GM20000 (cell line): ENCODE data around the gene DYNC1LI1.

Experiments used
- DNase-seq: peaks from one replicate; pipeline ENCODE4 v3.0.0; 2012; ENCODE audit warnings: low spot score
- TF ChIP-seq, protein P1 (sequence below): IDR thresholded peaks from 2 replicates; pipeline ENCODE4 v1.5.1; 2012; ENCODE audit warnings: mild to moderate bottlenecking, control low read depth; ENCODE audit errors: extremely low read depth, missing control alignments

DYNC1LI1 gene

DNA sequence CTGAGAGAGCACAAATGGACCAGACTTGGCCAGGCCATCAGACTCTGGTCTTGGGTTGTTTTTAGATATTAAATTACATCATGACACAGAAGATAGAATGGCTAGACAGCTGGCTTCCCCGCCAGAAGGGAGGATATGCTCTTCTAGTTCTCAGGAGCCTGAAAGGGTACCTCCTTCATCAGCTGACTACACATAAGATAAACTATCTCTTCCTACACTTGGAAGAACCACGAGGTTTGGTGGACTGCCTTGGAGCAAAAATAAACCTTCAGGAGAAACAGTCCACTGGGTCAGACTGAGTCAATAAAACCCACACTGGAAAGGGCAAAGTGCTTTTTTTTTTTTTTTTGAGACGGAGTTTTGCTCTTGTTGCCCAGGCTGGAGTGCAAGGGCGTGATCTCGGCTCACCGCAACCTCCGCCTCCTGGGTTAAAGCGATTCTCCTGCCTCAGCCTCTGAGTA, 26.3 kb upstream of the DYNC1LI1 start:
- DNase-seq = no peak
- TF ChIP-seq, protein P1, sequence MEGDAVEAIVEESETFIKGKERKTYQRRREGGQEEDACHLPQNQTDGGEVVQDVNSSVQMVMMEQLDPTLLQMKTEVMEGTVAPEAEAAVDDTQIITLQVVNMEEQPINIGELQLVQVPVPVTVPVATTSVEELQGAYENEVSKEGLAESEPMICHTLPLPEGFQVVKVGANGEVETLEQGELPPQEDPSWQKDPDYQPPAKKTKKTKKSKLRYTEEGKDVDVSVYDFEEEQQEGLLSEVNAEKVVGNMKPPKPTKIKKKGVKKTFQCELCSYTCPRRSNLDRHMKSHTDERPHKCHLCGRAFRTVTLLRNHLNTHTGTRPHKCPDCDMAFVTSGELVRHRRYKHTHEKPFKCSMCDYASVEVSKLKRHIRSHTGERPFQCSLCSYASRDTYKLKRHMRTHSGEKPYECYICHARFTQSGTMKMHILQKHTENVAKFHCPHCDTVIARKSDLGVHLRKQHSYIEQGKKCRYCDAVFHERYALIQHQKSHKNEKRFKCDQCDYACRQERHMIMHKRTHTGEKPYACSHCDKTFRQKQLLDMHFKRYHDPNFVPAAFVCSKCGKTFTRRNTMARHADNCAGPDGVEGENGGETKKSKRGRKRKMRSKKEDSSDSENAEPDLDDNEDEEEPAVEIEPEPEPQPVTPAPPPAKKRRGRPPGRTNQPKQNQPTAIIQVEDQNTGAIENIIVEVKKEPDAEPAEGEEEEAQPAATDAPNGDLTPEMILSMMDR = no peak

DNA sequence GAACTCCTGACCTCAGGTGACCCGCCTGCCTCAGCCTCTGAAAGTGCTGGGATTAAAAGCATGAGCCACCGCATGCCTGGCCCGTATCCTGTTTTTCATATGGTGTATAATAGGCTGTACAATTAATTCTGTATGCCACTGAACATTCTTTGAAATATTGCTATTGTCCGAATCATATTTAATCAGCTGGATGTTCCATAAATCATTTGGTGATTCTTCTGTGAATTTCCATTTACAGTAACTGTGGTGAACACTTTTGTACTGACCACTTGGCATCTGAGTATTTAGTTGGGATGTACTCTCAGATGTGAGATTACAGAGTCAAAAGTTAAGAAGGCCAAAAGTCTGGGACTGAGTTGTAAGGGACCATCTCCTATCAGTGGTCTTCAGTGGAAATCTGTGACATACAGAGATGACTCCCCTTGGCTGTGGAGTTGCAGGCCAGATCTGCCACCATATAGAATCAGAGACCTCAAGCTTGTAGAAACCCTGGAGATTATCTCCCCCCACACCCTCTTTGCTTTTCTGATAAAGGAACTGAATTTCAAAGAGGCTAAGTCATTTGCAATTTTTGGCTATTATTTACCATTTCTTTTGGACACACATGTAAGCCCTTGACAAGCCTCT, 25.7 kb upstream of the DYNC1LI1 start:
- no peak for DNase-seq
- TF ChIP-seq, protein P1 = no peak

DNA sequence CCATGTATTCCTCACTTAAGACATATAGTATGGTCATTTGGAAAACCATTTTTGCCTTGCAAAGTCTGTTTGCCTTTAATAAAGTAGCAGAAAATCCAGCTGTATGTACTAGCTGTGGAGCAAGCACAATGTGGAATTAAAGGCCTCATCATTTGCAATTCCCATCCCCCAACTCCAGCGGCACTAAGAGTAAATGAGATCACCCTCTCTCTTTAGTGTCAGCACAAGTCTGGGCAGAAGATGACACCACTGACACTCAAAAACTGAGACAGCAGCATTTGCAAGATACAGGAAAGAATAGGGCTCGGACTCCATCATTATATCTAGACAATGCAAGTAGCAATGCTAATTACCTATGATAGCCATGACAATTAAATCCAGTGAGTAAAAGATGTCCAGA, 24.7 kb upstream of the DYNC1LI1 start:
- TF ChIP-seq, protein P1 = no peak
- no peak for DNase-seq

DNA sequence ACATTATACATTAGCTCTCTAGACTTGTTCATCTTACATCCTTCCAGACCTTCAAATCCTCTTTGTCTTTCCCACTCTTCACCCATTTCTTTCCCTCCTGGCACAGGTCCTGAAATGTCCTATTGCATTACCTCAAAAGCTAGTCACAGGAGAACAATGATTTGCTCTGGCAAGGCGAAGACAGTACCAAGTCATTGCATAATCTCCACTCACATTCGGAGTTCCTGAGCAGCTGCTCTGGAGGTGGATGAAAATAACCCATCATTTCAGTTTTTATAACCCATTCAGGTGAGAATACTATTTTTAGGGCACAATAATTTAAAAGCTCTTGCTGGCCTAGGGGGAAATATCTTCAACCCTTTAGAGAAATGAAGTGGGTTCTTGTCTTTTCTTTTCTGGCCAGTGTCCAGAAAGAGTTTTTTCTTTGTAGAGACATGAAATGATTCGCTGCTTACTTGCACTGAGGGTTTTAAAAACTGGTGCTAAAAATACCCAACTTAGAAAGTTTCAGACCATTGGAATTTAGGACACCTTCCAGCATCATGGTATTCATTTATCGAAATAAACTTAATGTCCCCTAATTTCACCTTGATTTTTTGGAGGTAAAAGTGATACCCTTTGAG, 23.4 kb upstream of the DYNC1LI1 start:
- TF ChIP-seq, protein P1 = no peak
- no peak for DNase-seq

DNA sequence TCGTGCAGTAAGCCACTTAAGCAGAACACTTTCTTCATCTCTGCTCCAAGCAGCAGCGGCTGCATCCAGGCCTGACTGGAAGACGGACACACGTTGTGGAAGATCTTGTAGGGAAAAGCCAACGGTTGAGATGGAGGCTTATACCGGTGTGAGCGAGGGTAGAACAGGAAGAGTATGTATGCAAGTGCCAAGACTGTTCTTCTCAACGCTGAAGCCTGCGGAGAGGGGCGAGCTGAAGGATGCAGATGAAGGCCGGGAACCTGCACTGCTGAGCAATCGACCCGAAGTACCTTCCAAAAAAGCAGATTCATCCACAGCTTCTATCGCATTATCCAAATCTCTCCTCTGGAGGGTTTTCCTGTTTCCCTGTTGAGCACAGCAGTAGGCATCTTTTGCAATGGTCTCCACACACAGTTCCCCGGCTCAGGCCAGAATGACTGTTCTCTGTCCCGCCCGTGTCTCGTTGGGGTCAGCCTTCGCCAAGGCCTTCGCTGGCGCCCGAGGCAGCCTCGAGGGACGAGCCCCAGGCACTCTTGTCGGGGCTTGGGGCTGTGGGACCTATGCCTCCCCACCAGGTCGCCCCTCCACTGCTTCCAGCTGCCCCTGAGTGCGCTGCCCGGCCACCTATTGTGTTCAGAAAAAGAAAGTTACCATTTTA, 22.2 kb upstream of the DYNC1LI1 start:
- no peak for DNase-seq
- TF ChIP-seq, protein P1 = no peak

DNA sequence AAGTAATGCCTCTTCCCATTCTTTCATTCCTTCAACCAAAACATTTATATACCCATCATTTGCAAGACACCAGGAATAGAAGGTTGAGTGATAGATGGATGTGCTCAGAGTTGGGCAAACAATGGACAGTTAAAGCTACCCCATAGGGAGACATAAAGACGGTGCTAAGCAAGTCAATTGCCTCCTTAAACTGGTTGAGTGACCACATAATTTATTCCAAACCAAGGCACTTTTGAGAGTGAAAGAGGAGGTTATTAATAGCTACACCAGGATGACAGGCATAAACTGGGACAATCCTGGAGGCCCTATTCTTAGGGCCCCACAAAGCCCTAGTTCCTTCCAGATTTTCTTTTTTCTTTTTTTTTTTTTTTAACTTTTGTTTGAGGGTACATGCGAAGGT, 21.4 kb upstream of the DYNC1LI1 start:
- TF ChIP-seq, protein P1 = no peak
- no peak for DNase-seq

DNA sequence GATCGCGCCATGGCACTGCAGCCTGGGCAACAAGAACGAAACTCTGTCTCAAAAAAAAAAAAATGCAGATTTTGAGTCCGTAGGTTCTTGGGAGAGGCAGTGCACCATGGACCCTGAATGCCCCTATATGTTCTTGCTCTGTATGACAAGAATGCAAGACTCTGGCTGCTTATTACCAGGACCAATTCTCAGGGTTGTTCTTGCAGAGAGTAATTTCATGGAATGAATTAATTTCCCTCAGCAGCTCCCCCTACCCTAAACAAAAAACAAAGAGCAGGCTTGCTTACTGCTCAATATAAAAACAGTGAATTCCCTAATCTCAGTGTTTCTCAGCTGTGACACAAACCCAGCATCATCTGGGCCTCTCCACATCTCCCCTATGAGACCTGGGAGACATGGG, 20.5 kb upstream of the DYNC1LI1 start:
- DNase-seq = no peak

More for the DNA sequence above, 20.5 kb upstream of the DYNC1LI1 start:
- TF ChIP-seq, protein P1 = no peak
